NB4 (cell line): ENCODE results near the gene ATP9B.

Source experiments
- MYC ChIP-seq: IDR thresholded peaks from 2 replicates; pipeline ENCODE4 v1.6.1; 2011; ENCODE audit warnings: low read depth, low read length
- POLR2A ChIP-seq: IDR thresholded peaks from 2 replicates; pipeline ENCODE4 v1.6.1; 2011; ENCODE audit warnings: mild to moderate bottlenecking; ENCODE audit not compliant: insufficient read length; ENCODE audit errors: extremely low read depth
- TF ChIP-seq, protein P1 (sequence below): IDR thresholded peaks from one replicate; pipeline ENCODE4 v1.5.1; 2012; ENCODE audit warnings: low read depth, low read length
- TF ChIP-seq, protein P2 (sequence below): IDR thresholded peaks from 2 replicates; pipeline ENCODE4 v1.6.1; 2011; ENCODE audit warnings: low read depth, low read length

DNA sequence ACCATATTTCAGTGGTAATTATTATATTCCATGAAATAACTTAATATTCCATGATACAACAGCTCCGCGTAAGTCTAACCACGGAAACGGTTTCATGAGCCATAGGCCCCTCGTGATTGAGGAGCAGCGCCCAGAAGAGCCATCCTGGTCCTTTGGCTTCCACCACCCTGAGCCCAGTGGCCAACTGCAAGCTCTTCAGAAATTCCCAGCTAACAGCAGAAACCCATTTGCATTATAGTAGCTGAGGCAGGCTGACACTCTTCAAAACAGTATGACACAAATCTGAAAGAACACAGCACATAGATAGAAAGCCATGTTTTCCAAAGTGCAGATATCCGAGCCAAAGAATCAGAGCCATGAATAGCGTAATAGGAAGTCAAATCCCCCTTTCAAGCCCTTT, 205.6 kb downstream of the ATP9B start:
- TF ChIP-seq, protein P1, sequence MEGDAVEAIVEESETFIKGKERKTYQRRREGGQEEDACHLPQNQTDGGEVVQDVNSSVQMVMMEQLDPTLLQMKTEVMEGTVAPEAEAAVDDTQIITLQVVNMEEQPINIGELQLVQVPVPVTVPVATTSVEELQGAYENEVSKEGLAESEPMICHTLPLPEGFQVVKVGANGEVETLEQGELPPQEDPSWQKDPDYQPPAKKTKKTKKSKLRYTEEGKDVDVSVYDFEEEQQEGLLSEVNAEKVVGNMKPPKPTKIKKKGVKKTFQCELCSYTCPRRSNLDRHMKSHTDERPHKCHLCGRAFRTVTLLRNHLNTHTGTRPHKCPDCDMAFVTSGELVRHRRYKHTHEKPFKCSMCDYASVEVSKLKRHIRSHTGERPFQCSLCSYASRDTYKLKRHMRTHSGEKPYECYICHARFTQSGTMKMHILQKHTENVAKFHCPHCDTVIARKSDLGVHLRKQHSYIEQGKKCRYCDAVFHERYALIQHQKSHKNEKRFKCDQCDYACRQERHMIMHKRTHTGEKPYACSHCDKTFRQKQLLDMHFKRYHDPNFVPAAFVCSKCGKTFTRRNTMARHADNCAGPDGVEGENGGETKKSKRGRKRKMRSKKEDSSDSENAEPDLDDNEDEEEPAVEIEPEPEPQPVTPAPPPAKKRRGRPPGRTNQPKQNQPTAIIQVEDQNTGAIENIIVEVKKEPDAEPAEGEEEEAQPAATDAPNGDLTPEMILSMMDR, result no peak
- no peak for TF ChIP-seq POLR2A
- no peak for TF ChIP-seq MYC
- TF ChIP-seq, protein P2, sequence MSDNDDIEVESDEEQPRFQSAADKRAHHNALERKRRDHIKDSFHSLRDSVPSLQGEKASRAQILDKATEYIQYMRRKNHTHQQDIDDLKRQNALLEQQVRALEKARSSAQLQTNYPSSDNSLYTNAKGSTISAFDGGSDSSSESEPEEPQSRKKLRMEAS, result no peak
